ENCODE results near the gene CCDC71L.

DNA sequence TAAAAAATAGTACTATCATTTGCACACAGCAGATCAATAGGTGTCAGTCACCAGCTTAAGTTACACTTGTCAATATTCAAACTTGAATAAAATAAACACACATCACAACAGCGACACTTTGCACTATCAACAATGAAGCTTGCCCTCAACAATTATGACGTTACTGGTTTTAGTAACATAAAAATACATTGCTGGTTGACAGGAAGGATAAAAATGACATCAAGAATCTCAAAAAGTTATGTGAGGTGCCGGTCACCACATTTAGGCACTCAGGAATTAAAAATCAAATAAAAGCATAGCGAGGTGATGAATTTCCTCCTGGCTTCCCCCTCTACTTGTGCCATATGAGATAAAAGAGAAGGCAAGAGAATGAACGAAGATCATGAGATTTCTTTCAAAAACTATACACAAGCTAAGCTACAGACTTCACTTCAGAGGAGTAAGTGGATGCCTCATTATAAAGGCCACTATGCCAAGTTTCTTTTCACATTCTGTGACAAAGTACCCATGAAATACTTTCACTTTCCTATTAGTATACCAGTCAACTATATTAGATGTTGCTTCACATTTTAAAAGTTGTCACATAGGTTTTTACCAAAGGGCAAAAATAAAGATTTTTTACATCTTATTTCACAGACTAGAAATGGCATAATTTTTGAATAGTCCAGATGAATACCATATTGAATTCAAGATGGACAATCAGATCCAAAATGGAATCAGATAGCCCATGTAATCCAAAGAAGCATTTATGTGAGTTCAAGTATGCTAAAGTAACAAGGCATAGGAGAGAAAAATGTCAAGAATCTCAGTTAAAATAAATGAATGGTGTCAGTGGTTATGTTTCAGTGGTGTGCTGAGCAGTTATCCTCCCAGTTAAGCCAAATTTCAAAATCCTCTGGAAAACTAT is 3.6 kb downstream of the CCDC71L start:
- TF ChIP-seq POLR2A (IDR thresholded peaks at IDR 0.05) (no peak), CTCF (IDR thresholded peaks at IDR 0.05) (no peak), EP300 (IDR thresholded peaks at IDR 0.05) (no peak)

All from tibial nerve (tissue), 4 donors.